Mesodermal cell (in vitro differentiated cells): ENCODE measurements around the gene BCOR.

Experiments used
- H3K27ac ChIP-seq: 2 replicates; pipeline ENCODE4 v1.7.0; 2013; ENCODE audit warnings: mild to moderate bottlenecking, low read depth, low read length, moderate library complexity; ENCODE audit not compliant: severe bottlenecking
- H3K36me3 ChIP-seq: 2 replicates; pipeline ENCODE4 v1.7.1; 2013; ENCODE audit warnings: mild to moderate bottlenecking, low read length, moderate library complexity; ENCODE audit not compliant: control insufficient read depth, insufficient read depth
- H3K4me1 ChIP-seq: one replicate; pipeline ENCODE4 v1.7.1; 2013; ENCODE audit warnings: mild to moderate bottlenecking, low read length; ENCODE audit not compliant: insufficient read depth, control insufficient read depth, poor library complexity, severe bottlenecking
- H3K4me3 ChIP-seq: 2 replicates; pipeline ENCODE4 v1.7.0; 2013; ENCODE audit warnings: low read length, control low read depth, mild to moderate bottlenecking; ENCODE audit not compliant: insufficient read depth, poor library complexity, severe bottlenecking; ENCODE audit errors: extremely low read depth
- H3K9me3 ChIP-seq: 2 replicates; pipeline ENCODE4 v1.7.1; 2013; ENCODE audit warnings: mild to moderate bottlenecking, low read length, moderate library complexity; ENCODE audit not compliant: control insufficient read depth
- WGBS, 2 experiments: methylation state at CpG; one replicate each; pipeline ENCODE4 v1.1.5; 2013; ENCODE audit warnings: missing lambda C conversion rate in 2 of 2; ENCODE audit not compliant: insufficient coverage in 2 of 2; 5-methylcytosine and 5-hydroxymethylcytosine counted together

Gene BCOR

DNA sequence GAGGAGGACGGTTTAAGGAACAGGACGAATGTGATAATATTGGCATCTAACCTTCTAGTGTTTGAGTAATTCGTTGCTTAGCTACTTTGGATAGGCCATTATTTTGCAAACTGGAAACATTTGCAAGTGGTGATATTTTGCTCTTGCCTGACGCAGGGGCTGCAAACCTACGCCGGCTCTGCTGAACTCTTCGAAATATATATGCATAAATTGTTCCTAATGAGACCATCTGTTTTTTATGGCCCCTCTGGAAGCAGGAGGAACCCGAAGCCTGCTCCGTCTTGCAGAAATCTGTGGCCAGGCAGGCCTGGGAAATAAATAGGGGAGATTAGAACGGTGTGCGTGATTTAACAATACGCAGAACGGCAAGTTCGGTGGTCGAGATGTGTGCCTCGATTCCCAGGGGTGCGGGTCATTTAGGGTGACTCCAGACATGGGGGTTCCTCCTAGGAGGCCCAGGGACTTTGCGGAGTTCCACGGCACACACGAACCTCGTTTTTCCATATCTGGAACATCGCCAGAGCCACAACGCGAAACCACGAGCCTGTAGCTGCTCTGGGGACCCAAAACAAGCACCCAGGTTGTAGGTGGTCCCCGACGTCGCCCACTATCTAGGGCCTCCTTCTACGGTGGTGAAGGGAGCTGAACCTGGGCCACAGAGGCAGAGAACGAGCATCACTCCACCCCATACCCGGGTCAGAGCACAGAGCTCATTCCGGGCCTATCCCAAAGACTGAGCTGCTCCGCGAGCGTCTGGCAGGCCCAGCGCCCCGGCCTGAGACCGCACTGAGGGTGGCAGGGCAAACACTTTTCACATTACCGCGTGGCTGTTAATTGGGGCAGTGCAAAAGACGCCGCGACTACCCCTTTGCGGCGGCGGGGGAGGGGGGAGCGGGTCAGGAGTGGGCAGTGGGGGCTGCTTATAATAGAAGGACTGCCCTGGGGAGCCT, 89.7 kb downstream of the BCOR start:
- peak overlapping the region; percentile 16 for H3K27ac ChIP-seq
- WGBS, 2 experiments: 9 to 18% methylated on average over 9 to 15 of the region's 47 CpGs
- H3K4me3 ChIP-seq: peak overlapping the region; percentile 29
- H3K4me1 ChIP-seq: peaks cover 42% of the 10 kb centered on the region
- H3K36me3 ChIP-seq: no peaks in the 10 kb centered on the region
- no peaks in the 10 kb centered on the region for H3K9me3 ChIP-seq

DNA sequence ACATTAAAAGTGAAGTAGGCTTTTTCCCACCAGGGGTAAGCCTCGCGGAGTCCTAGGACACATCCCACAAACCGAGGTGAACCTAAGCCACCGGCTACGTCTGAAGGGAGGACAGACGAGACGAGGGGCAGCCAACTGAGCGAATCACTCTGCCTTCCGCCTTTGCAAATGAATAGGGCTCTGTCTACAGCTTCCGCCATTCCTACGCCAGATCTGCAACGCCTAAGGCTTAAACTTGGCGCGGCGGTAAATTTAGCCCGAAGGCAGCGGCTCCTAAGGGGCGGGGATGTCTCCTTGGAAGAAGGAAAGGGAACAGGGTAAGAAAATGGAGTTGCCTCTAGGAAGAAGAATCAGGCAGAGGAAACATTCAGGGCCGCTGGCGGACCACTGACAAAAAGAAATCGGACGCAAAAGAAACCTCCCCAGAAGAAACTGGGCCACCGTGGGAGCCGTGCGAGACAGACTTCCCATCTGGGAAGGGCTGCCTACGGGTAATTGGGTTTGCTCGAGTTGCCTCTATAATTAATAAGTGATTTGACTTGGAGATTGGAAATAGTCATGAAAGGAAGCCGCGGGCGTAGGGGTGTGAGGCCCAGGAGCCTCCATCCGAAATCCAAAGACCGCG, 90.5 kb downstream of the BCOR start:
- H3K4me3 ChIP-seq: peak overlapping the region; percentile 19
- no peaks in the 10 kb centered on the region for H3K36me3 ChIP-seq
- H3K9me3 ChIP-seq: no peaks in the 10 kb centered on the region
- 3 to 21% methylated on average over 6 to 11 of the region's 33 CpGs for WGBS, 2 experiments
- no peak overlapping the region for H3K27ac ChIP-seq
- H3K4me1 ChIP-seq: peaks cover 36% of the 10 kb centered on the region

DNA sequence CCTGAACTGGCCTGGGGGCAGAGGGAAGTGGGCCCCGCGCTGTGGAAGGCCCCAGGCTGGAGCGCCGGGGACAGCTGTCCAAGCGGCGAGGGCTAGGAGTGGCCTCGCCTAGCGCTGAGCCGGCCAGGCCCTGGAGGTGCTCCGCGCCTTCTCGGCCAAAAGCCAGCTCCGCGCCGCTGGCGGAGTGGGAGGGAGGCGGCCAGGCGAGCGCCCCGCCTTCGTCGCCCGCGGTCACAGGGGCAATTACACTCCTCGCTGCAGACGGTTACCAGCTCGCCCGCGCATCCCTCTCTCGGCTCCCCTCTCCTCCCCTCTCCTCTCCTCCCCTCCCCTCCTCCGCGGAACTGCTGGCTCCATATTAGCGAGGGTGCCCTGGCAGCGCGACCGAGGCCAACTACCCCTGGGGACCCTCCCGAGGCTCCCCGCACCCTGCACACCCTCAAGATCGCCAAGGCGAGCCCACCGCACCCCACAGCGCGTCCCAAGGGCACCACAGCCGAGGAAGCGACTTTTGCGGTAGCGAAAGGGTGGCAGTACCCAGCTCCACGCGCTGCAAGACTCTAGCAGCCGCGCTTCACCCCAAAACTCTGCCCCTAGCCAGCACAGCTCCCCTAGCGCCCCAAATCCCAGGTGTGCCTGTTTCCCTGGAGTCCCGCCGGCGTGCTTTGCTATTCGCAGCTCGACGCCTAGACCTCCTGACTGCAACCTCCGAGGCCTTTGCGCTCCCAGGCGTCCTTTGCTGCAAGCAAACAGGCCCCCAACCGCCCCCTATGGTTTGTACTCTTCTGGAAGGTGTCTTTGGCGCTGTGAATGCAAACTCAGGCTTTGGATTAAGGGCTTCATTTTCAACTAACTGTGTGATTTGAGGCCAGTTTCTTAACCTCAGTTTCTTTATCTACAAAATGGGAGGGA, 91.4 kb downstream of the BCOR start:
- H3K4me3 ChIP-seq: peak overlapping the region; percentile 22
- WGBS, 2 experiments: 2% methylated on average over 11 to 20 of the region's 63 CpGs
- no peak overlapping the region for H3K27ac ChIP-seq
- H3K4me1 ChIP-seq: peaks cover 30% of the 10 kb centered on the region
- no peaks in the 10 kb centered on the region for H3K36me3 ChIP-seq
- H3K9me3 ChIP-seq: no peaks in the 10 kb centered on the region

DNA sequence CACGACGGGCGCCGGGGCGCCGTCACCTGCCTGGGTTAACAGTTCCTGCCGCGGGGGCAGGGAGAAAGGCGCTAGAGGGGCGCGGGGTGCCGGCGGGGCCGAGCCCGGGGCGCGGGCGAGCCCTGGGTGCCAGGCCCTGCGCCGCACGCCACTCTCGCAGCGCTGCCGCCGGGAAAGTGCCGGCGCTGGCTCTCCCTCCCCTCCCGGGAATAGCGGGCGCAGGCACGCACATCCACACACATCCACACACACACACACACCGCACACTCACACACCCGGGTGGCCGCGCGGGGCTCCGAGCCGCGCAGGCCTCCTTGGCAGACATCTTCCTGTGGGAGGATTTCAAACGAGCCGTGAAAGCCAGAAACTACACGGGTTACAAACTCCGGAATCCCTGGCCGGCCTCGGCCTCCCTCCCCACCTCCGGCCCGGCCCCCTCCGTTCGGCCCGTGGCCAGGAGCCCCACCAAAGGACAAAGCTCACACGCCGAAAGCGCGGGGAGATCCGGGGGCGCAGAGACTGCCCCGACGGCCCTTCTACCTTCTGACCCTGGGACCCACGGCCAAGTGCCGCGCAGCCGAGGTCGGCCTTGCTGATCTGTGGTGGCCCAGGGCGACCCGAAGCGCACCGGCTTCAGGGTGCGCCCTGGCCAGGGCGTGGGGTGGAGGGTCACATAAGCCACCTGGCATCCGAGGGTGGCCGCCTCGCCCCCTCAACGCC, 92.3 kb downstream of the BCOR start:
- Histone ChIP-seq H3K4me3 (peak overlapping the region; percentile 22), H3K4me1 (peaks cover 24% of the 10 kb centered on the region), H3K36me3 (no peaks in the 10 kb centered on the region), H3K9me3 (no peaks in the 10 kb centered on the region), H3K27ac (no peak overlapping the region)
- 5 to 7% methylated on average over 21 to 27 of the region's 73 CpGs for WGBS, 2 experiments

DNA sequence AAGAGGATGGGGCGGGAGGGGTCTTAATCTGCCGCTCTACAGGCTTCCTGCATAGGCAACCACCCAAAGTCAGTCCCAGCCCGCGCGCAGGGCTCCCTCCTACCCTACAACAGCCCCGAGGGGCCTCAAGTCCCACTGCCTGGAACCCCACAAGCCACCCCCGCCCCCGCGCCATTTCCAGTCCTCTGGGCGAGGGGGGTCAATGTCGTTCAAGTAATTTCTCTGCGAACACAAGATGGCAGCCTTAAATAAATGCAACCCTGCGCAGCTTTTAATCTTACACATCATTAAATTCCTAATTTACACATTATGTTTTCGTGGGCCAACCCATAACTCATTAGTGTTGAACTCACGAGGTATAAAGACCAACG, 92.9 kb downstream of the BCOR start:
- Histone ChIP-seq H3K4me1 (peaks cover 19% of the 10 kb centered on the region), H3K9me3 (no peaks in the 10 kb centered on the region), H3K36me3 (no peaks in the 10 kb centered on the region), H3K27ac (no peak overlapping the region), H3K4me3 (peak overlapping the region; percentile 22)
- WGBS, 2 experiments: 5% methylated on average over 3 of the region's 16 CpGs; no CpG with 5 or more reads in 1 of the 2 experiments

DNA sequence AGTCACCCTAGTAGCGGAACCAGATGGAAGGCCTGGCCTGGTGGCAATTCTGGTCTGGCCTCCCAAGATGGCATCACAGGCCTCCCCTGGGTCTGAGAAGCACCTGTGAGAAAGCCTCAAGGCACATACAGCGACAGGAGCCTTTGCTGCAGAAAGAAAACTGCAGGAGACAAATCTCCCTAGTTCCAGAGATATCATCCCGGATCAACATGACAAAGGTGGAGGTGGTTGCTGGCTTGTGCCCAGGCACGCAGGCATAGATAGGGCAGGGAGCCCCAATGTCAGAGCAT, 93.6 kb downstream of the BCOR start:
- 67% methylated on average over 1 of the region's 4 CpGs; no CpG with 5 or more reads in 1 of the 2 experiments for WGBS, 2 experiments
- no peak overlapping the region for H3K4me3 ChIP-seq
- peaks cover 15% of the 10 kb centered on the region for H3K4me1 ChIP-seq
- no peaks in the 10 kb centered on the region for H3K9me3 ChIP-seq
- no peaks in the 10 kb centered on the region for H3K36me3 ChIP-seq
- no peak overlapping the region for H3K27ac ChIP-seq

DNA sequence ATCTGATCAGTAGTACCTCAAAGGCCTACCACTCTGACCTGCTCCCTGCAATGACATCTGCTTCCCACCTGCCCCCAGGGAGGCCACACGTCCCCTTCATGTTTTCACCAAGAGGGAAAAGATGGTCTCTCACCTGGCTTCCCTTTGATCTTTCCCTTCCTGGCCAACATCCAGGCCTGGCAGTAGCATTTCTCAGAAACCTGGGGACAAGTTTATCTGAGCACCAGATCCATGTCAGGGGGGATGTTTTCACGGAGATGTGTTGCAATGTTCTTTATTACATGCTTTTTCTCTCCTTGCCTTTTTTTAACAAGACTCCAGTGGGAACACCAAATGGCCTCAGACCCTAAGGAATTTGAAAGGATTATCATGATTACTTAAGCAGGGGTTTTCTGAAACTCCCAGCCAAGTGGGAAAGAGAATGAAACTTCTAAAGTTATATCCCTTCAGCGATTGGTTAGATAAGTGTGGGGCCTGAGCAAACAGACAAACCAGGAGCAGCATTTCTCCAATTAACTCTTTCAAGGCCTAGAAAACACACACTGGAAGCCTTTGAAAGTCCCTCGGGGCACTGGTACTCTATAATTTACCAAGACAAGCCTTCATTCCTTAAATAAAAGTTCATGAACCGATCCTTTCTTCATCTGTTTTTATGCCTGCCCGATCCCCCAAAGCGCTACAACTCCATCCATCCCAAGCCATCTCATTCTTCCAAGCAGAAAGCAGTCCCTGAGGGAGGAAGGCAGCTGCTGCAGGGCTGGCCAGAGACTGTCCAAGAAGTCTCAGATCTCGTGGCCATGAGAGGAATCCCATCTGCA, 94.1 kb downstream of the BCOR start:
- H3K27ac ChIP-seq: no peak overlapping the region
- WGBS, 2 experiments: 22 to 33% methylated on average over 2 to 4 of the region's 8 CpGs
- H3K4me3 ChIP-seq: no peak overlapping the region
- peaks cover 15% of the 10 kb centered on the region for H3K4me1 ChIP-seq
- no peaks in the 10 kb centered on the region for H3K36me3 ChIP-seq
- H3K9me3 ChIP-seq: no peaks in the 10 kb centered on the region

DNA sequence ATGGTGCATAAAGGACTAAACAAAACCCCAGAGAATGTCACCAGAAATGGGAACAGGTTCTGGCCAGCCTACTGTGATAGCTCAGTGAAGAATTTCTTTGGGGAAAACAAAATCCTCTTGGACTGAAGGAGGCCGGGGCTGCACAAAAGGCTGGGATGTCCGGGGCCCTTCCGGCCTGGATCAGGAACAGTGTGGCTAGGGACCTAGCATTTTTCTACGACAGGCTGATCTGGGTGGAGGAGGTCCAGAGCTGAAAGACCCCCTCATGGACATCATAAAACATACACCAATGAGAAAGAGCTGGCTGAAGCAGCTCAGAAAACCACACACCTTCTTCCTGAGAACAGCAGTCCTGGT, 94.7 kb downstream of the BCOR start:
- Histone ChIP-seq H3K4me1 (peaks cover 15% of the 10 kb centered on the region), H3K36me3 (no peaks in the 10 kb centered on the region), H3K9me3 (no peaks in the 10 kb centered on the region), H3K27ac (no peak overlapping the region), H3K4me3 (no peak overlapping the region)
- no CpG with 5 or more reads among the region's 4 CpGs for WGBS, 2 experiments
